ENCODE results near the gene POU2AF1.

The POU2AF1 gene

DNA sequence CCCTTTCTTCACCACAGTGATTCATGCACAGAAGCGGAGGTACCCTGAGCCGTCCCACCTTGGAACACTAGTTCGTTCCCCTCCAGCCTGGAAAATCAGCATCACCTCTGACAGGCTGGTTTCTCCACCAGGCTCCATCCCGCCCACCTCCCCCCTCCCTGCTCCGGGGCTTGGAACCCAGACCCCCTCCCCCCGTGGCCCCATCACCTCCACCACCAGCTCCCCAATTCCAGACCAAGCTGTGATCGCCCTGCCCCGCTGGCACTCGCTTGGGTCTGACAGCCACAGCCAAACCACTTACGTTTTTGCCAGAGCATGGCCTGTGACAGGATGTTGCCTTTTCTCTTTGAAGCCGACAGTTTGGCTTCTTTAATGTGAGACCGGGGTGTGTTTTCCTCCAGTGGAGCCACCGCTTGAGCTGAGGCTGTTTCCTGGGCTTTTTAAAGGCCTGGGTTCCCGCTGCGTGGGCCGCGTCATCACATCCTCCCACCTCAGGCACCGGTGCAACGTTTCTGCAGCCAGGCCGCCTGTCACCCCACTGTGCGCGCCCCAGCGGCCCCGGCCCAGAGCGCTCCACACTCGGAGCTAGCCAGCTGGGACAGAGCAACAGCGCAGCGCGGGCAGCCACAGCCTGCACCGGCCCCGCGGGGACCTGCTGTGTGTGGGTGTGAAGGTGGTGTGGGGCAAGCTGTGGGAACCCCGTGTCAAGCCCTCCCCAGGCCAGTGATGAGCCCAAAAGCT, at the start of gene POU2AF1:
Gene POU2AF1, minus strand, starts transcription at position 415 of the 741 bp plus-strand sequence. Its CDS starts 98 bp downstream, at position 317.
- DNase-seq (ENCODE audit: low read depth in 2 of 2) = peak; percentile 16 to 20

DNA sequence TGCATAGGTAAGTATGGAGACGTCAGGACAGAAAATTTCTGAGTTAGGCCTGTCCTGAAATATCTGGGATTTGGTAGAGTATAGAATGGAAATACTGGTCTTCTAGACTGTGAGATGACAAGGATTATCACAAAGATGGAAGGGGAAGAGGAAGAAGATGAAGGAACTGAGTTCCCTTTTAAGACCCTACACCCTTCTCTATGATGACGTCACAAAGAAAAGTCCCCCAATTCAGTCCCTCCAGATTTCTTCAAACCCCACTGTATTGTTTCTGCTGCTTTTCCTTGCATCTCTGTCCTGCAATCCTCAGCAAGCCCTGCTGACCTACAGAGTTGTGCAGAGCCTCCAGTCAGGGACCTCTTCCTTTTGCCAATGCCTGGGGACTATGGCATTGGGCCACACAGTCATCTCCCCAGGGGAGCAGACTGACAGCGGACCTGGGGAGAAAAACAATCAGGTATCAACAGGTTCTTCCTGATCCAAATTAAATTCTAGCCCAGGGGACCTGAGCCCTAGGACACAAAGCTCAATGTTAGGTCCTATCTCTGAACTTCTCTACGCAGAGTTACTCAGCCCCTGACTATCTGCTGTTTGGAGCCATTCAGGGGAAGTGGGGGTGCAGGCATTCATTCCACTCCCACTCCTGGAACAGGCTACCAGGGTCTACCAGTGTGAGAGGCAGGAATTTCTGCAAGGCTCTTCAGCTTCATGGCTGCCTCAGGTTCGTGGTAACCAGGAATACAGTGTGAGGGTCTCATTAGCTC, 49.2 kb upstream of the POU2AF1 start:
- no peak for DNase-seq (ENCODE audit: low read depth in 2 of 2)

- DNase-seq (ENCODE audit: low read depth in 2 of 2) = peak in 1 of 2 experiments; percentile 6
Observed at GRCh38 chr11:111427471-111427912, 48.4 kb upstream of the POU2AF1 start.

- no peak for DNase-seq (ENCODE audit: low read depth in 2 of 2)
Observed at GRCh38 chr11:111426617-111427016, 47.5 kb upstream of the POU2AF1 start.

- DNase-seq (ENCODE audit: low read depth in 2 of 2) = no peak
Observed at GRCh38 chr11:111423250-111423615, 44.2 kb upstream of the POU2AF1 start.

DNA sequence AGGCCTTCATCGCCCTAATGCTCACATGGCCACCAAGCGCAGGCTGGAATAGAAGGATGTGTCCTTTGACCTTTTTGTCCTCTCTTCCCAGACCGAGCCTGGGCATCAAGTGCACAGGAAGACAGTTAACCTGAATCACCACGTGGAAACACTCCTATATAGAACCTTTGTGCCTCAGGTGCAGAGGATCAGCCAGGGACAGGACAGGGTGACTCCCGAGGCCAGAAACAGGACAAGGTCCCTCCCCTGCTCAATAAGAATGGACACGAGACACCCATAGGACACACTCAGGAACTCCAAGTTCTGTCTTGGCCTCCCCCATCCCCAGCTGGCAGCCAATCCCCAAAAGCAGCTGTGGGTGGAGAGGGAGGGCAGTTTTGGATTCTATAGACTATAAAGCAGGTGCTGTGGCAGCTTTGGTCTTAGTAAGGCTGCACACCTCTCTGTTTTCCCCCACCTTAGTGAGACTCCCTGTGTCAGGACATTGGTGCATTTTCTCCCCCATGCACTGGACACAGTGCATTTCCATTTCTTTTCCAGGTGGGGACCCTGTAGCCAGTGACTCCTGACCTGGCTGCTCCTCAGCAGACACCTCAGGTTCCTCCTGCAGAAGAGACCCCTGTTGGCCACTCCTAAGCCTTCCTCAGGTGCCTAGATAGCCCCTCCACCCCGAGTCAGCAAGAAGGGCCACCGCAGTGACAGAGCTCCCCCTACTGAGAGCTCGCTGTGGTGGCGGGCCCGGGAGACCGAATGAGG, 43.6 kb upstream of the POU2AF1 start:
- DNase-seq (ENCODE audit: low read depth in 2 of 2) = no peak

- DNase-seq (ENCODE audit: low read depth in 2 of 2) = no peak
Observed at GRCh38 chr11:111421251-111421650, 42.2 kb upstream of the POU2AF1 start.

- no peak for DNase-seq (ENCODE audit: low read depth in 2 of 2)
Observed at GRCh38 chr11:111419641-111420327, 40.7 kb upstream of the POU2AF1 start.

GRCh38 chr11:111419181-111419580, 40.1 kb upstream of the POU2AF1 start:
- no peak for DNase-seq (ENCODE audit: low read depth in 2 of 2)

GRCh38 chr11:111418436-111418787, 39.3 kb upstream of the POU2AF1 start:
- DNase-seq (ENCODE audit: low read depth in 2 of 2) = no peak

- peak in 1 of 2 experiments; percentile 14 for DNase-seq (ENCODE audit: low read depth in 2 of 2)
Observed at GRCh38 chr11:111417766-111418435, 38.8 kb upstream of the POU2AF1 start.

- DNase-seq (ENCODE audit: low read depth in 2 of 2) = no peak
Observed at GRCh38 chr11:111417011-111417765, 38.1 kb upstream of the POU2AF1 start.

GRCh38 chr11:111416231-111416960, 37.3 kb upstream of the POU2AF1 start:
- DNase-seq (ENCODE audit: low read depth in 2 of 2) = no peak

GRCh38 chr11:111414936-111415335, 35.9 kb upstream of the POU2AF1 start:
- DNase-seq (ENCODE audit: low read depth in 2 of 2) = no peak

GRCh38 chr11:111414267-111414931, 35.3 kb upstream of the POU2AF1 start:
- DNase-seq (ENCODE audit: low read depth in 2 of 2) = no peak

- no peak for DNase-seq (ENCODE audit: low read depth in 2 of 2)
Observed at GRCh38 chr11:111413849-111414248, 34.8 kb upstream of the POU2AF1 start.

DNA sequence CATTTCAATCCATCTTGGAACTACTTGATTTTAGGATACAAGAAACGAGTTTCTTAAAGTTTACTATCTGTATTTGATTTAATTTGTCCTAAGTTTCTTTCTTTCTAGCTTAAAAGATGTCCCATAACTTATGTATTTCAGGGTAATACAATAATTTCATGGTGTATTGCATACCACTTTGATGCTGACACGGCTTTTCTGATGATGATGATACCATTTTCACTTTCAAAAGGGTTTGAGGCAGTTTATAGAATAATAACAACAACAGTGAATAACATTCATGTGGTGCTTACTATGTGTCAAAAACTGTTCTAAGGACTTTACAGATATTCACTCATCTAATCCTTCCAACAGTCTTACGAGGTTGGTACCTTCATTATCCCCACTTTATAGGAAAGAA, 33.2 kb upstream of the POU2AF1 start:
- no peak for DNase-seq (ENCODE audit: low read depth in 2 of 2)

GRCh38 chr11:111411456-111411855, 32.4 kb upstream of the POU2AF1 start:
- no peak for DNase-seq (ENCODE audit: low read depth in 2 of 2)

- no peak for DNase-seq (ENCODE audit: low read depth in 2 of 2)
Observed at GRCh38 chr11:111410951-111411350, 31.9 kb upstream of the POU2AF1 start.
